BE2C (cell line): Measurements from ENCODE around the gene TMEM269.

Experiments used
- DNase-seq: peaks from one replicate; pipeline ENCODE4 v3.0.0-alpha.2; 2020
- H3K27me3 ChIP-seq: fragments of 250-450 bp; sonication (Bioruptor Pico); 2 replicates; pipeline ENCODE4 v1.5.1; 2020; ENCODE audit warnings: mild to moderate bottlenecking
- H3K36me3 ChIP-seq: fragments of 250-450 bp; sonication (Bioruptor Pico); 2 replicates; pipeline ENCODE4 v1.5.1; 2020; ENCODE audit warnings: mild to moderate bottlenecking
- H3K4me1 ChIP-seq: fragments of 250-450 bp; sonication (Bioruptor Pico); 2 replicates; pipeline ENCODE4 v1.5.1; 2020
- H3K4me3 ChIP-seq: 2 replicates; pipeline ENCODE4 v1.5.1; 2011; ENCODE audit warnings: low read depth, low read length
- H3K9me3 ChIP-seq: fragments of 250-450 bp; sonication (Bioruptor Pico); 2 replicates; pipeline ENCODE4 v1.5.1; 2020
- TF ChIP-seq, protein P1 (sequence below): IDR thresholded peaks from 2 replicates; pipeline ENCODE4 v1.5.1; 2012; ENCODE audit warnings: mild to moderate bottlenecking, low read depth, low read length

The TMEM269 gene

DNA sequence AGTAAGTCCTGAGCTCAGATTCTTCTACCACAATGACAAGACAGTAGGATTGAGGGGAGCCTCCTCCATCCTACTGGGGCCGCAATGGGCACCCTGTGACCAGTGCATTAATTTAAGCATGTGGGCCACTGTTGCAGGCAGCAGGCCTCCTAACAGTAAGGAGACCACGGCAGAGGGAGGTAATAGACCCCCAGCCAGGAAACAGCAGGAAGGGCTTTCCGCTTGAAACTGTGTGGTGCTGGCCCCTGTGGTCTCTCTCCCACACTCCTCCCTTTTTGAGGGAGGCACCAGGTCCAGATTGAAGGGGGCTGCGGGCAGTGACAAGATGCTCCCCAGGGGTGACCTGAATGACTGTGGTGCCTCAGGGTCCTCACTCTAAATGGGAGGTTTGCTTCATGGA is 43.1 kb upstream of the TMEM269 start:
- TF ChIP-seq, protein P1, sequence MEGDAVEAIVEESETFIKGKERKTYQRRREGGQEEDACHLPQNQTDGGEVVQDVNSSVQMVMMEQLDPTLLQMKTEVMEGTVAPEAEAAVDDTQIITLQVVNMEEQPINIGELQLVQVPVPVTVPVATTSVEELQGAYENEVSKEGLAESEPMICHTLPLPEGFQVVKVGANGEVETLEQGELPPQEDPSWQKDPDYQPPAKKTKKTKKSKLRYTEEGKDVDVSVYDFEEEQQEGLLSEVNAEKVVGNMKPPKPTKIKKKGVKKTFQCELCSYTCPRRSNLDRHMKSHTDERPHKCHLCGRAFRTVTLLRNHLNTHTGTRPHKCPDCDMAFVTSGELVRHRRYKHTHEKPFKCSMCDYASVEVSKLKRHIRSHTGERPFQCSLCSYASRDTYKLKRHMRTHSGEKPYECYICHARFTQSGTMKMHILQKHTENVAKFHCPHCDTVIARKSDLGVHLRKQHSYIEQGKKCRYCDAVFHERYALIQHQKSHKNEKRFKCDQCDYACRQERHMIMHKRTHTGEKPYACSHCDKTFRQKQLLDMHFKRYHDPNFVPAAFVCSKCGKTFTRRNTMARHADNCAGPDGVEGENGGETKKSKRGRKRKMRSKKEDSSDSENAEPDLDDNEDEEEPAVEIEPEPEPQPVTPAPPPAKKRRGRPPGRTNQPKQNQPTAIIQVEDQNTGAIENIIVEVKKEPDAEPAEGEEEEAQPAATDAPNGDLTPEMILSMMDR, result no peak
- Histone ChIP-seq H3K9me3 (no peaks in the 10 kb centered on the region), H3K36me3 (peaks cover 1% of the 10 kb centered on the region; the same call in 1 of the 2 replicates), H3K4me1 (no peaks in the 10 kb centered on the region), H3K4me3 (no peak overlapping the region), H3K27me3 (no peaks in the 10 kb centered on the region)
- no peak for DNase-seq

DNA sequence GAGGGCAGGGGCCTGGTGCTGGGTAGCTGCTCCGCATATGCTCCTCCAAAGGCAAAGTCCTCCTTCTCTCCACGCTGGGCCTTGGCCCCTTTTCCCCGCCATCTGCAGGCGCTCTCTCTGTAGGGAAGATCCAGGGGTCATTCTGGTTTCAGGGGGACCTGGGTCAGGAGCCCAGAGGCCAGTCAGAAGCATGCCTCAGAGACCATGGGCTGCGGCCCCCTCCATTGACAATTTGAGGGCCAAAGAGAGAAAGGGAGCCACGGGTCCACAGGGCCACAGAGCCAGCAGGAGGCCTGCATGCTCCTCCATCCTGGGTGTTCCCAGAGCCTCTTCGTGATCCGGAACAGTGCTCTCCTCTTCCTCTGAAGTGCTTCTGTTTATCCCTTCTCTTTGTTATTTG is 42.6 kb upstream of the TMEM269 start:
- no peaks in the 10 kb centered on the region for H3K9me3 ChIP-seq
- DNase-seq, result no peak
- TF ChIP-seq, protein P1, result no peak
- no peak overlapping the region for H3K4me3 ChIP-seq
- H3K36me3 ChIP-seq, result peaks cover 4% of the 10 kb centered on the region; the same call in 1 of the 2 replicates
- H3K4me1 ChIP-seq, result no peaks in the 10 kb centered on the region
- H3K27me3 ChIP-seq, result no peaks in the 10 kb centered on the region

DNA sequence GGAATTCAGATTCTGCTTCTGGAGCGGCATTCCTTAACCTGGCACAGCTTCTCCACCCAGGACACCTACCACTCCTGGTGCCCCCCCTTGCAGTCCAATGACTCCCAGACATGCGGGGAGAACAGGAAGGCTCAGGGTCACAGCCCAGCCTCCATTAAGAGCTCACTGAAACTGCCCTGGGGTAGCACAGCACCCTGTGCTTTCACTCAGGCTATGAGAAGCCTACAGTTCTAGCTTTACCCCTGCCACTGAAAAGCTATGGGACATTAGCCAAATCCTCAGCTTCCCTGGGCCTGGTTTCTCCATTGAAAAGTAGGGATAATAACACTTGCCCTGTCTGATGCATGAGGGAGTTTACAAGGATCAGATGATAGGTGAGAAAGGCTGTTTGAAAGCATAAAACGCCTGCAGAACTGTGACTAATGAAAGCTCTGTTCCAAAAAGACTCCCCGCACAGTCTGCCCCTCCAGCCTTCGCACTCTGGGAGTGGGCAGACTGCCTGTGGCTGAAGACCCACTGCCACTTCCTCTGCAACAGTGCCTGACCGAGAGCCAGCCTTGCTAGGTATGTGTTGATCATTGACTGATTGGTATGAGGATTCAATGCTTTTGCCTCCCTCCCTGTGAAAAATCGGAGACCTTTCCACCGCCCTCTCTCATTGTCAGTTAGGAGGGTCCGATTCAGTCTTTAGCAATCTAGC is 42.0 kb upstream of the TMEM269 start:
- peaks cover 4% of the 10 kb centered on the region; the same call in 1 of the 2 replicates for H3K36me3 ChIP-seq
- H3K27me3 ChIP-seq, result no peaks in the 10 kb centered on the region
- no peaks in the 10 kb centered on the region for H3K4me1 ChIP-seq
- TF ChIP-seq, protein P1, result no peak
- no peaks in the 10 kb centered on the region for H3K9me3 ChIP-seq
- DNase-seq, result no peak
- no peak overlapping the region for H3K4me3 ChIP-seq

DNA sequence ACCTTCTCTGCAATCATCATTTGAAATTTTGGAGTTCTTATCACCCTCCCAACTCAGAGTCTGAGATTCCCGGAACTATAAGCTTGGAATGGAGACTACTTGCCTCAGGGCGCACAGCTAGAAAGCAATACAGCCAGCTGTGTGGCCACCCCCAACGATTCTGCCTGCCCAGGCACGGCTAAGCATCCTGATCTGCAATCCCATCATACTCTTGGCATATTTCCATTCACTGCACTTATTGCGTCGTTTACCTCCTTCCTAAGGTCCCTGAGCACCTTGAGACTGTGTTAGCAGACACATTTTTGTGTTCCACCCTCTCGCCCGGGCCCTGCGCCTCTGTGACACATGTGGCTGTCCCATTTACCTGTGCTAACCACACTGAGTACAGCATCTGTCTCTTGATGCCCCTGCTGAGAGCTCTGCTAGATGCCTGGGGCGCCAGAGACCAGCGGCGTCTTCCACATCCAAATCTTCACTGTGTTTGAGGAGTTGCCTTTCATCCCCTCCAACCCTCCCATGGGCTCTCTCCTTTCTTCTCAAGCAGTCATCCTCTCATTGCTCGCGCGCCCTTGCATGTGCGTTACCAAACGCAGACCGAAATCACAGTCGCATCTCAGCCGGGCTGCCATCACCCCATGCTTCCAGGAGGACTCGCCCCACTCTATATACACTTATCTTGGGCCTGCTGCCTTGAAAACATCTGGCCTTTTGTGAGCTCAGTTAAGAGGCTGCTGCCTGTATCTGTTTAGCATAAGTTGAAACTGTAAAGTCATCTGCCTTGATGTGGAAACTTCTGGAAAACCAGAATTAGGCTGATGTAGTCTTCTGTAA is 41.3 kb upstream of the TMEM269 start:
- no peak for DNase-seq
- Histone ChIP-seq H3K4me1 (no peaks in the 10 kb centered on the region), H3K27me3 (no peaks in the 10 kb centered on the region), H3K36me3 (peaks cover 4% of the 10 kb centered on the region; the same call in 1 of the 2 replicates), H3K9me3 (no peaks in the 10 kb centered on the region), H3K4me3 (no peak overlapping the region)
- TF ChIP-seq, protein P1, result no peak

DNA sequence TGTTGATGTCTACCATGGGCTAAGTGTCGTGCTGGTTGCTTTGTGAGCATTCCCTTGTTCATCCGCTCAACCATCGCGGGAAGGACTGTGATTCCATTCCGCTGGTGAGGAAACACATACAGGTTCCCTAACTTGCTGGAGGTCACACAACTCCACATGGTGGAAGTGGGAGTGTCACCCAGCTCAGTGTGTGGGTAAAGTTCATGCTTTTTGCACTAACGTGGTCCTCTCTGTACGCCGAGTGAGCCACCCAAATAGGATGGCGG is 40.7 kb upstream of the TMEM269 start:
- Histone ChIP-seq H3K27me3 (no peaks in the 10 kb centered on the region), H3K4me3 (no peak overlapping the region), H3K9me3 (no peaks in the 10 kb centered on the region), H3K36me3 (peaks cover 4% of the 10 kb centered on the region; the same call in 1 of the 2 replicates), H3K4me1 (no peaks in the 10 kb centered on the region)
- TF ChIP-seq, protein P1, result no peak
- no peak for DNase-seq

DNA sequence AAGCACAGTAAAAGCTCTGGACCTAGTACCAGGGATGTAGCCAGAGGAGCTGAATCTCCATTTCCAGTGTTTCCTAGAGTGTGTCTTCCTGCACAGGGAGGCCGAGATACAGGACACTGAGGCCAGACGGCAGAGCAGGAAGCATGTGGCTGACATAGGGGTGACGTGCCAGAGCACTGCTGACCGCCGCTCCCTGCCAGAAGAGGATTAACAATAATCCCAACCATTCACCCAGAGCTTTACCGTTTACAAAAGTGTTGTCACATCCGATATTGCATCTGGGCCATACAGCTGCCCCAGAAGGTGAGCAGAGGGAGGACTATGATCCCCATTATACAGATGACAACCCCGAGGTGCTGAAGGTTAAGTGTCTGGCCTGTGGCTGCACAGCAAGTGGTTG is 38.9 kb upstream of the TMEM269 start:
- Histone ChIP-seq H3K9me3 (no peaks in the 10 kb centered on the region), H3K4me1 (no peaks in the 10 kb centered on the region), H3K4me3 (no peak overlapping the region), H3K27me3 (no peaks in the 10 kb centered on the region), H3K36me3 (peaks cover 6% of the 10 kb centered on the region; the same call in 1 of the 2 replicates)
- no peak for DNase-seq
- TF ChIP-seq, protein P1, result no peak
